GM18873 (cell line): Measurements from ENCODE around the gene ERI2.
"Not testable (repeated sequence)": the region's sequence is repeated elsewhere in the genome, so short reads cannot be mapped to it uniquely, and the experiment has no call there.

Experiments used
- ATAC-seq: cut with Tn5 transposase; IDR thresholded peaks from one replicate; pipeline ENCODE4 v1.9.1; 2021; ENCODE audit warnings: mild to moderate bottlenecking, moderate library complexity, moderate number of reproducible peaks; ENCODE audit not compliant: unreplicated experiment, low FRiP score

Gene ERI2

DNA sequence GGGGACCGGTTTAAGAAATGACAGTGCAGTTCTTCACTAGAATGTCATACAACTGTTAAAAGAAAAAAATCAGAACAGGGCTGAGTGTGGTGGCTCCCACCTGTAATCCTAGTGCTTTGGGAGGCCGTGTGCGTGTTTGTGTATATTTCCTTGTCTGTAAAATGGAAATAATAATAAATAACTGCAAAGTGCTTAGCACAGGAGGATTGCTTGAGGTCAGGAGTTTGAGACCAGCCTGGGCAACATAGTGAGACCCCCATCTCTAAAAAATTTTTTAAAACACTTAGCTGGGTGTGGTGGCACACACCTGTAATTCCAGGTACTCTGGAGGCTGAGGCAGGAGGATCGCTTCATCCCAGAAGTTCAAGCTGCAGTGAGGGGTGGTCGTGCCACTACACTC, 40.0 kb downstream of the ERI2 start:
- ATAC-seq = no peak

DNA sequence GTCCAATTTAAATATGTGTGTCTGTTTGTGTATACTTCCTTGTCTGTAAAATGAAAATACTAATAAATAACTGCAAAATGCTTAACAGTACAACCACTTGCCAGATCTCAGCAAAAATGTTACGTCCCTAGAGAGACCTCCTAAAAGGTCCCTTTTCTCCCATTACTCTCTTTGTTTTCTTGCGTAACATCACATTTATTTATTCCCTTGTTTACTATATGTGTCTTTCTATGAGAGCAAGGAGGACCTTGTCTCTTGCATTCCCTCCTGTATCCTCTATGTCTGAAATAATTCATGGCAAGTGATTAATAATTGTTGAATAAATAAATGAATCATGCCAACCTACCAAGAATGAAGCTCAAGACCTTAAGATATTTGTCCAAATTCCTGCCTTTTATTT, 40.5 kb downstream of the ERI2 start:
- no peak for ATAC-seq

DNA sequence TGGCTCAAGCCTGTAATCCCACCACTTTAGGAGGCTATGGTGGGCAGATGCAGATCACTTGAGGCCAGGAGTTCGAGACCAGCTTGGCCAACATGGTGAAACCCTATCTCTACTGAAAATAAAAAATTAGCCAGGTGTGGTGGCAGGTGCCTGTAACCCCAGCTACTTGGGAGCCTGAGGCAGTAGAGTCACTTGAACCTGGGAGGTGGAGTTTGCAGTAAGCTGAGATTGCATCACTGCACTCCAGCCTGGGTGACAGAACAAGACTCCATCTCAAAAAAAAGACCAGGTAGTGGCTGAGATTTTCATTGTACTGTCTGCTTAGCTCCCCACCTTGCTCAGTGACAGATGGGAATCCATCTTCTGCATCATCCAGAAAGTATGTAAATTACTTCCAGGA, 41.8 kb downstream of the ERI2 start:
- ATAC-seq = not testable (repeated sequence)

DNA sequence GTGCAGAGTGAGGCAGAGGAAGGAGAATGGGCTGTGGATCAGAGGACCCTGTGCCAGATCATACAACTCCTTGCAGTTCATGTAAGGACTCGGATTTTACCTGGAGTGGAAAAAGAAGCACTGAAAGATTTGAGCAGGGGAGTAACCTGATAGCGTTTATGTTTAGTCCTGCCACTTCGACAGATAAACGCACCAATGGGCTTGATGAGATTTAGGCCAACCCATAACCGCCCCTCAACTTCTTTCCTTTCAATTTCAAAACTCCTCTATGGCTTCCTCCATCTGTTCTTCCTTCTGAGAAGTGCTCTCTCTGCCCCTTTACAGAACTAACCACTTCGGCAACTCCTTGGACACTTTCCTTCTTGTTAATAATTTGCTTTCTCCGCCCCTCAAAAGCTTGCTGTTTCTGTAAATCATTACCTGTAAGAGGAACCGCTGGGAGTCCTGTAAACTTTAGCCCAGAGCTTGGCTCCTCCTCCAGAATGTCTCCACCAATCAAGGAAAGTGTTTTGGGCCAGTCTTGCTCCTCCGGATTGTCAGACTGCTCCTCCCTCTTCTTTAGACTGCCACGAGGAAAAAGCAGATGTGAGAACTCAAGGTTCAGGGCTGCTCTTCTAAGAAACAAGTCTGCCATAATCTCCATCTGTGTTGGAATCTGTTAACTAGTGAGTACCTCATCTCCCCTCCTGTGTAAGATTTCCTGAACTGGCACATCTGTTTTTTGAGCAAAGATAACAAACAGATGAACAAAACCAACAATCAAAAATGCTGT, 42.6 kb downstream of the ERI2 start, which contains the start of gene ACSM3:
ACSM3 (plus strand) TSS at position 554 of the 772 bp plus-strand sequence. CDS start 6,021 bp downstream, outside the sequence.
- ATAC-seq = peak; percentile 94

DNA sequence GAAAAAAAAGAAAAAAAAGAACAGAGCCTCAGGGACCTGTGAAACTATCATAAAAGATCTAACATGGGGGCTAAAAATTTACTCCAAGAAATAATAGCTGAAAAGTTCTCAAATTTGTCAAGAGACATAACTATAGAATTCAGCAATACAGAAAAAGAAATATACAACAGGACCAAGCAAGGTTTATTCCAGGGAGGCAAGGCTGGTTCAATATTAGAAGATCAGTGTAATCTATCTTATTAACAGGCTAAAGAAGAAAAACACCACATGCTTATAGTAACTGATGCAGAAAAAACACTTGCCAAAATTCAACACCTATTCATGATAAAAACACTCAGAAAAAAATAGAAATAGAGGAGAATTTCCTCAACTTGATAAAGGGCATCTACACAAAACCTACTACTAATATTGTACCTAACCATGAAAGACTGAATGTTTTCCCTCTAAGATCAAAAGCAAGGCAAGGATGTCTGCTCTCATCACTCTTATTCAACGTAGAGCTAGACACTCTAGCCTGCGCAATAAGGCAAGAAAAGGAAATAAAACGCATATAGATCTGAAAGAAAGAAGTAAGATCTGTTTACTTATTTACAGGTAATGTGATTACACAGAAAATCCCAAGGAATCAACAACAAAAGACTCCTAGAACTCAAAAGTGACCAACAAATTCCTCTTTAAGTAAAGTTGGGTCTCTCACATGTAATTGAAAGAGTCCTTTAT, 43.7 kb downstream of the ERI2 start:
- ATAC-seq = no peak

DNA sequence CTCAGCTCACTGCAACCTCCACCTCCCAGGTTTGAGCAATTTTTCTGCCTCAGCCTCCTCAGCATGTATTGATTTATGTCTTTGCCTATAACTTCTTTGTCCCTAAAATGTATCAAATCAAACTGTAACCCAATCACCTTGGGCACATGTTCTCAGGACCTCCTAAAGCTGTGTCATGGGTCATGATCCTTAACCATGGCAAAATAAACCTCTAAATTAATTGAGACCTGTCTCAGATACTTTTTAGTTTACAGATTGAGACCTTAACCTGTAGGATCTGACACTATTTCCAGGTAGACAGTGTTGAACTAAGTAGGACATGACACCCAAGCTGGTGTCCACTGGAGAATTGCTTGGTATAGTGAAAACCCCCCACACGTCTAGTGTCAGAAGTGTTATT, 45.1 kb downstream of the ERI2 start:
- ATAC-seq = no peak

DNA sequence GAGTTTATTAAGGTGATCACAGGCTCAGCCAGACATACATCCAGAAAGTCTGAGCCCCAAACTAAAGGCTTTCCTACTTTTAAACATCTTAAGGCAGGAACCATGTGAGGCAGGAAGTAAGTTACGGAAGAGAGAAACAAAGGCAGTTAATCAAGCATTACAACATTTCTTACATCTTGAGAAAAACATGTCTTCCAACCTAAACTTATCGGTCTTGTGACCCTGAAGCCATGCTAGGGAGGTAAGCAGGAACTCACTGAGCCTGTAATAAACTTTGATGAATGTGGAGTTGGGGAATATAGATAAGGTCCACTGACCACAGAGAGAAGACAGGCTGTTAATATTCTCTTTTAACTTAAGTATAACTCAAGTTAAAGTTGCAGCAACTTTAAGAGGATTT, 45.9 kb downstream of the ERI2 start:
- ATAC-seq = no peak

DNA sequence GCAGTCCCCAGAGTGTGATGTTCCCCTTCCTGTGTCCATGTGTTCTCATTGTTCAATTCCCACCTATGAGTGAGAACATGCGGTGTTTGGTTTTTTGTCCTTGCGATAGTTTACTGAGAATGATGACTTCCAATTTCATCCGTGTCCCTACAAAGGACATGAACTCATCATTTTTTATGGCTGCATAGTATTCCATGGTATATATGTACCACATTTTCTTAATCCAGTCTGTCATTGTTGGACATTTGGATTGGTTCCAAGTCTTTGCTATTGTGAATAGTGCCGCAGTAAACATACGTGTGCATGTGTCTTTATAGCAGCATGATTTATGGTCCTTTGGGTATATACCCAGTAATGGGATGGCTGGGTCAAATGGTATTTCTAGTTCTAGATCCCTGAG, 50.5 kb downstream of the ERI2 start:
- ATAC-seq = not testable (repeated sequence)

DNA sequence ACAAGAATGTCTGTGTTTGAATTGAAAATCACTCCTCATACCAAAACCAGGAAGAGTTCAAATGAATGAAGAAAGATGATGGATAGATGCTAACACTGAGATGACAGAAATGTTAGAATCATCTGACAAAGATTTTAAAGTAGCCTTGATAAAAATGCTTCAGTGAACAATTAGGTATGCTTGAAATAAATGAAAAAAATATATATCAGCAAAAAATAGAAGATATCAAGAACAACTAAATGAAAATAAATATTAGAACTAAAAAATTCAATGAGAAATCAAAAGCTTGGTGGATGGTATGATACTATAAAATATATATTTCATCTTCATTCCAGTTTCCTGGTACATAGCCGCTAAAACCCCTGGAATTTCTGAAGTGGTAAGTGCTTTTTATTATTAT, 51.0 kb downstream of the ERI2 start:
- ATAC-seq = no peak

DNA sequence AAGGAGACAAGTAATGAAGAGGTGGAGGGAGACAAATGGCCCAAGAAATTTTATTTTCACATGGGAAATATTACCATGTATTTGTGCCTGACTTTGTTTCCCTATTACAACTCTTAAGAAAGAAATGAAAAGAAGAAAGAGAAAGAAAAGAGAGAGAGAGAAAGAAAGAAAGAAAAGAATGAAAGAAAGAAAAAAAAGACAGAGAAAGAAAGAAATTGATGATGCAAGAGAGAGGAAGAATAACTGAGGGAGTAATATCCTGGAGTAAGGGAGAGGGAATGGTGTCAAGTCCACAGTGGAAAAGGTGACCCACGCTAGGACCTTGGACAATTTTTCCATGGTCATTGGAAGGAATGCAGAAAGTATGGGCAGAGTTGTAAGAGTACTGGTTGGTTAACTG, 52.5 kb downstream of the ERI2 start:
- ATAC-seq = no peak

DNA sequence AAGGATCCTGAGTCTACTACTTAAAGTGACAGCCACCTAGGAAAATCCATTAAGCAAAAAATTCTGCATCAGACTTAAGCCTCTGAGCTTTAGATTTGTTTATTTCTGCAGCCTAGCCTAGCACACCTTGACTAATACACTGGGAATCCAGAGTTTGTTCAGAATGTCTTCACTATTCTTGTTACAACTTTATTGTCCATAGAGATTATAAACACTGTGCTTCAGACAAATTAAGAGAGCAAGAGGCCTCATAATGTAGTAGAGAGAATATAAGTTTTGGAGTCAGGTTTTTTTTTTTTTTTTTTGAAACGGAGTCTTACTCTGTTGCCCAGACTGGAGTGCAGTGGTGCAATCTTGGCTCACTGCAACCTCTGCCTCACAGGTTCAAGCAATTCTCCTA, 55.7 kb downstream of the ERI2 start:
- ATAC-seq = no peak

DNA sequence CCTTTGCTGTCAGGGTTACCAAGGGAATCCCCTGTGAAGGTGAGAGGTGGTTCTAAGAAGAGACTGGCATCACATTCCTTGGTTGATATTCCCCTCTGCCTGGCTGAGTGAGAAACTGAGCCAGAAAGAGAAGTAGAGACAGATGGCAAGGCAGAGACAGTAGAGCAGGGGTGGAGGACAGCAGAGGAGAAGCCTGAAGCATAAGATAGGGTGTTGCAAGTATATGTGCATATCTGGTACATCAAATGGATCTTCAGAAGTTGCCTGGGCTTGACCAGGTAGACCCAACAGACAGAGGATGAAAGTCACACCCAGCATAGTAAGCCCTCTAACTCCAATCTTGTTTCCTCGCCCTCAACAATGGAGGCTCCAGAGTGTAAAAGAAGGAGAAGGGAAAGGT, 56.8 kb downstream of the ERI2 start:
- ATAC-seq = no peak

DNA sequence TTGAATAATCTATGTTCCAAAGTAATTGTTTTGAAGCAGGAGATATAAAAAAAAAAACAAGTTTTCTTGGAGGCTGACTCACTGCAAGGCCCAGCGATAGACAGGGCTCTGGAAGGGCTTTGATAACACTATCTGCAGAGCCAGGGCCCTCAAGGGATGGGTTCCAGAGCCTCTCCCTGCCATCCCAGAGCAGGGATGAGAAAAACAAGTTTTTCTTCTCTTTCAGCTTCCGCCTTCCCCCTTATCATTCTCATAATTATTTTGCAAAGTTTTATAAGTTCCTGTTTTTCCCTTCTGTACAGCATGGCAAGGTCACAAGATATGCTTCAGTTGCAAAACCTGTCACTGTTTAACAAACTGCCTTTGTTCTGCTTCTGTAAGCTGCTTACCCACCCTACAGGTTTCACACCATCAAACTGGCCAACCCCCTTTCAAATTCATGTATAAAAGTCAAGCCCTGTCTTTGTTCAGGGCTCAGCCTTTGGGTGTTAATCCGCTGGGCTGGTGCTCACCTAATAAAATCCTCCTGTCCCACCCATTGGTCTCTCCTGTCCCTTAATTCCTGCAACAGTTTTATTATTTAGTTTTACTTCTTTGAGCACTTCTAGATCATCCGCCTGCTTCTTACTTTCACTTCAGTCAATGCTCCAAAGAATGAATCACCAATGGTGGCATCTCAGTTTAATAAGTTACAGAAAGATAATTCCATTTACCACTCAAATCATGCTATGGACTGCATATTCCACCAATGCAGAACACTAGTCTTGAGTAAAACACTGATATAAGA, 59.0 kb downstream of the ERI2 start:
- ATAC-seq = no peak

DNA sequence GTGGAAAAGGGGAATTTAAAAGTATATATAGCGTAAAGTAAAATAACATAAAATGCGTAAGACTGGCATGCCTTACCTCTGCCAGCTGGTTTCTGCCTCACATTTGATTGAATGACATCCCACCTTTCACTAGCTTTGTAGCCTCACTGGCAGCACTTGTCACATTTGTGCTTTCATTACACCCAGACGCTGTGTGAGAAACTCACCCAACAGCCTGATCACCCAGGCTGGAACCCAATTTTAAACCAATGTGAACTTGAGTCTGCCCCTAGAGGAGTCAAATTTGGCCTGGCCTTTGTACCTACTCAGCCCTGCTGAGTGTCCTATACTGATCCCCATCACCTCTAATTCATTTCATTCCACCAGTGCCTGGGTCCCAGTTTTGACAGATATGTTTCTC, 59.8 kb downstream of the ERI2 start:
- no peak for ATAC-seq
